Mucosa of descending colon (tissue), 3 donors: Measurements from ENCODE around the gene NPRL2. TPM values are rescaled to one million over a fixed set of nuclear protein-coding genes. Genes with fewer than 3 reads are reported as not detected.

ENCODE experiments used
- ATAC-seq: fragments of 200-7000 bp; cut with Tn5 transposase; one replicate; pipeline ENCODE4 v1.9.1; 2020; ENCODE audit warnings: mild to moderate bottlenecking, moderate library complexity
- DNase-seq, 3 donors: peaks; one replicate each; pipeline ENCODE4 v3.0.0-alpha.2; 2020
- H3K36me3 ChIP-seq: fragments of 200-600 bp; one replicate; pipeline ENCODE4 v1.8.0; 2021; ENCODE audit warnings: low read depth, mild to moderate bottlenecking
- H3K4me1 ChIP-seq: fragments of 200-600 bp; one replicate; pipeline ENCODE4 v1.8.0; 2021; ENCODE audit warnings: low read depth, mild to moderate bottlenecking
- H3K4me3 ChIP-seq: fragments of 200-600 bp; one replicate; pipeline ENCODE4 v1.8.0; 2021; ENCODE audit warnings: mild to moderate bottlenecking
- H3K9me3 ChIP-seq: fragments of 200-600 bp; one replicate; pipeline ENCODE4 v1.8.0; 2021; ENCODE audit warnings: mild to moderate bottlenecking
- intact Hi-C, 2 donors: fragments of 100-400 bp; cut with DNase I in 1 of 2; cut with micrococcal nuclease in 1 of 2; formaldehyde crosslinking; loops; one replicate each; pipeline versions ENCODE4 v1.11.0 to v1.11.1; 2022; cut with DNase I, micrococcal nuclease
- total RNA-seq, 3 donors: library from RNA; stranded (reverse); fragmentation: NEBNext Ultra II Directional in 2 of 3; extraction: Animal tissue kit (Norgen Biotek cat#: 25700) in 2 of 3; gene quantifications; one replicate each; pipeline versions ENCODE4 v1.2.1 to v1.2.4, GENCODE V29; 2021 to 2023
- TF ChIP-seq, protein P1 (sequence below): fragments of 200-600 bp; IDR thresholded peaks from one replicate; pipeline ENCODE4 v1.8.0; 2022; ENCODE audit warnings: antibody characterized with exemption, mild to moderate bottlenecking
- donor health status: DM: no; HTN: no; CAD: no; lungs with moderate emphysema.
- donor health status: DM: no; HTN: no; CAD: no.
- donor health status: DM: no; HTN: yes; CAD: no.

The NPRL2 gene
- total RNA-seq, 3 donors from 2014 or later: 20.2 to 32.9 (median 25.0) TPM

DNA sequence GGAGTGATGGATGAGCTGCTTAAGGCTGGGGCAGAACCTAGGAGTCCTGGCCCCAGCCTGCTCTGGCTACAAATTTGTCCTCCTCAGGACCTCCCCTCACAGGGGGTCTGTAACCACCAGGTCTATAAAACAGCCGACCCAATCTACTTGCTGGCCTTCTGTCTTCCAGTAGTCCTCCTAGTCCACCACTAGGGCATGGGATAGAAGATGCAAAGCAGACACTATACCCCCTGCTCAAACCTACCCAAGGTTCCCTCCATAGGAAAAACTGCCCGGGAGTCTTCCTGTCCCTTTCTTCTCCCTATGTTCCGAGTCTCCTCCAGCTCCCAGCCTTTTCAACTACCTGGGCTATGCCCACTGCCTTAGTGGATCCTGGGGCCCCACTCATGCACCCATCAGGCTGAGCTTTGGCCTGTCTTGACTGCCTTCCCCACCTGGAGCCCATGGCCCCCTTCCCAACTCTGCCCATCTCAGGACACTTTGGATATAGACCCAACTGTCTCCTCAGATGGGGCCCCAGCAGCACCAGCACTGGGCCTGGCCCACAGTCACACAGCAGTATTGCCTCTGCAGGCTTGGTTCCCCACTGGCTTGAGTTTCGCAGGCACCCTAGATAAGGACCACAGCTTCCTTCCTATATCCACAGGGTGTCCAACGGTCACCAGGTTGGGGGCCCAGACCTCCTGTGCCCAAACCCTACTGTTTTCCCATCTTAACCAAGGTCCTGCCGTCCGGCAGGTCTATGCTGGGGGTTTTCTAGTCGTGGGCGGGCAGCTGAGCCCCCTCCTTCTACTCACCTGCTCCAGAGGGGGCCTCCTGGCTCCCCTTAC lies 52.5 kb downstream of the NPRL2 start:
- no peaks in the 10 kb centered on the region for H3K9me3 ChIP-seq
- peak in 1 of 3 donors; percentile 55 for DNase-seq
- ATAC-seq: no peak
- TF ChIP-seq, protein P1, sequence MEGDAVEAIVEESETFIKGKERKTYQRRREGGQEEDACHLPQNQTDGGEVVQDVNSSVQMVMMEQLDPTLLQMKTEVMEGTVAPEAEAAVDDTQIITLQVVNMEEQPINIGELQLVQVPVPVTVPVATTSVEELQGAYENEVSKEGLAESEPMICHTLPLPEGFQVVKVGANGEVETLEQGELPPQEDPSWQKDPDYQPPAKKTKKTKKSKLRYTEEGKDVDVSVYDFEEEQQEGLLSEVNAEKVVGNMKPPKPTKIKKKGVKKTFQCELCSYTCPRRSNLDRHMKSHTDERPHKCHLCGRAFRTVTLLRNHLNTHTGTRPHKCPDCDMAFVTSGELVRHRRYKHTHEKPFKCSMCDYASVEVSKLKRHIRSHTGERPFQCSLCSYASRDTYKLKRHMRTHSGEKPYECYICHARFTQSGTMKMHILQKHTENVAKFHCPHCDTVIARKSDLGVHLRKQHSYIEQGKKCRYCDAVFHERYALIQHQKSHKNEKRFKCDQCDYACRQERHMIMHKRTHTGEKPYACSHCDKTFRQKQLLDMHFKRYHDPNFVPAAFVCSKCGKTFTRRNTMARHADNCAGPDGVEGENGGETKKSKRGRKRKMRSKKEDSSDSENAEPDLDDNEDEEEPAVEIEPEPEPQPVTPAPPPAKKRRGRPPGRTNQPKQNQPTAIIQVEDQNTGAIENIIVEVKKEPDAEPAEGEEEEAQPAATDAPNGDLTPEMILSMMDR: no peak
- peaks cover 14% of the 10 kb centered on the region for H3K4me1 ChIP-seq
- peaks cover 6% of the 10 kb centered on the region for H3K36me3 ChIP-seq
- intact Hi-C loops: no loop called here
- no peak overlapping the region for H3K4me3 ChIP-seq

DNA sequence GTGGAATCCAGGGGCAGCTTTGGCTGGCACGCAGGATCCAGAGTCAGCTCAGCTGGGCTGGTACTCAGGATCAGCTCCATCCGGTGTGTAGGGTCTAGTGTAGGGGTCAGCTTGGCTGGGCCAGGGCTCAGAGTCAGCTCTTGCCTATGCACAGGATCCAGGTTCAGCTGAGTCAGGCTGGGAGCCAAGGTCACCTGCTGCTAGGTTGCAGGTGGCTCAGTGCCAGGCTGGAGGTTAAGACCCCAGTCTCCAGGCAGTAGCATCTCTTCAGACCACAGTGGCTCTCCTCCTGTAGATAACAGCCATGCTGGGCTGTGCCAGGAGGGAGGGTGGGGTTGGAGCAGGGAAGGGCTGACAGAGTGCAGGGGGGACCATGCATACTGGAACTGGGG lies 53.2 kb downstream of the NPRL2 start:
- H3K4me3 ChIP-seq: no peak overlapping the region
- intact Hi-C loops: no loop called here
- H3K4me1 ChIP-seq: peaks cover 19% of the 10 kb centered on the region
- peak; percentile 37 to 61 (median 40) for DNase-seq
- H3K36me3 ChIP-seq: peaks cover 6% of the 10 kb centered on the region
- ATAC-seq: no peak
- TF ChIP-seq, protein P1: no peak
- no peaks in the 10 kb centered on the region for H3K9me3 ChIP-seq

Other genes starting within 250 kb of the NPRL2 start
- gene SEMA3F, start 195.5 kb downstream of the NPRL2 start, total RNA-seq: 10 to 100 TPM; 10.7 to 15.3 (median 14.6) TPM
- gene GNAT1, start 159.2 kb downstream of the NPRL2 start, total RNA-seq: not detected
- under 1 TPM in 2 of 3 donors, not detected in 1; 0.29 to 0.32 TPM for gene SLC38A3, start 145.5 kb downstream of the NPRL2 start, total RNA-seq
- gene GNAI2, start 114.6 kb downstream of the NPRL2 start, total RNA-seq: 100 to 1,000 TPM in 1 of 3 donors, 10 to 100 TPM in 2; 47.0 to 190 (median 96.4) TPM
- gene SEMA3B, start 81.6 kb downstream of the NPRL2 start, total RNA-seq: 100 to 1,000 TPM in 1 of 3 donors, 10 to 100 TPM in 2; 42.0 to 129 (median 59.2) TPM
- under 1 TPM in 1 of 3 donors, not detected in 2; 0.32 TPM for gene LSMEM2, start 71.7 kb downstream of the NPRL2 start, total RNA-seq
- gene IFRD2, start 58.3 kb downstream of the NPRL2 start, total RNA-seq: 10 to 100 TPM; 54.8 to 59.8 (median 57.0) TPM
- 1 to 10 TPM; 1.4 to 2.9 (median 1.4) TPM for gene HYAL3, start 51.4 kb downstream of the NPRL2 start, total RNA-seq
- 10 to 100 TPM in 1 of 3 donors, 1 to 10 TPM in 2; 7.0 to 10.1 (median 8.4) TPM for gene NAA80, start 51.4 kb downstream of the NPRL2 start, total RNA-seq
- gene HYAL1, start 47.2 kb downstream of the NPRL2 start, total RNA-seq: 10 to 100 TPM in 1 of 3 donors, 1 to 10 TPM in 2; 5.3 to 10.0 (median 7.0) TPM
- gene HYAL2, start 28.0 kb downstream of the NPRL2 start, total RNA-seq: 10 to 100 TPM; 18.6 to 32.5 (median 29.1) TPM
- gene TUSC2, start 22.6 kb downstream of the NPRL2 start, total RNA-seq: 10 to 100 TPM; 23.8 to 35.7 (median 25.8) TPM
- 10 to 100 TPM; 10.9 to 25.7 (median 18.9) TPM for gene RASSF1, start 9.9 kb downstream of the NPRL2 start, total RNA-seq
- gene ZMYND10, start 5.0 kb downstream of the NPRL2 start, total RNA-seq: under 1 TPM; 0.20 to 0.60 (median 0.31) TPM
- gene CYB561D2, start 87 bp upstream of the NPRL2 start, total RNA-seq: 10 to 100 TPM; 20.5 to 37.6 (median 36.7) TPM
- 10 to 100 TPM; 41.4 to 51.6 (median 41.4) TPM for gene TMEM115, start 8.7 kb upstream of the NPRL2 start, total RNA-seq
- gene CACNA2D2, start 152.9 kb upstream of the NPRL2 start, total RNA-seq: 1 to 10 TPM; 1.5 to 4.9 (median 3.8) TPM
- gene C3orf18, start 217.0 kb upstream of the NPRL2 start, total RNA-seq: 10 to 100 TPM in 1 of 3 donors, 1 to 10 TPM in 2; 1.5 to 14.1 (median 2.5) TPM
- gene HEMK1, start 218.7 kb upstream of the NPRL2 start, total RNA-seq: 10 to 100 TPM; 19.7 to 29.9 (median 22.6) TPM